HG03457 (cell line): Measurements from ENCODE around the gene HSF5.

Source experiments
- ATAC-seq: cut with Tn5 transposase; IDR thresholded peaks from one replicate; pipeline ENCODE4 v1.9.1; 2021; ENCODE audit warnings: moderate number of reproducible peaks; ENCODE audit not compliant: unreplicated experiment

The HSF5 gene

DNA sequence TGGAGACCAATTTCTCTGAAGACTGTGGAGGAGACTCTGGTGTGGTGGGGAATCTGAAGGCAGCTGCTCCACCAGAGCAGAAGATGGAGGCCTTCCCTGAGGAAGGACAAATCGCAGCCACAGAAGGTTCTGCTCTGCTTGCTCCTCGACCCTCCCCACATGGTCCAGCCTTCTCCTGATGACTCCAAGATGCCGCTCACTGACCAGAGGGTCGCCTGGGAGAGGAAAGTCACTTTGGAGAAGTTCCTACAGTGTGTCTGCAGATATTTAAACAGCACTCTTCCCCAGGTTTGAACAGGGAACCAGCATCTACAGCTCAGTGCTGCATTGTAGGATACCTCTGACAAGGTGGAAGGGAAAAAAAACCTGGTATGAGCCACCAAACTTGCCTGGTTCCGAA lies 115.2 kb downstream of the HSF5 start:
- no peak for ATAC-seq

DNA sequence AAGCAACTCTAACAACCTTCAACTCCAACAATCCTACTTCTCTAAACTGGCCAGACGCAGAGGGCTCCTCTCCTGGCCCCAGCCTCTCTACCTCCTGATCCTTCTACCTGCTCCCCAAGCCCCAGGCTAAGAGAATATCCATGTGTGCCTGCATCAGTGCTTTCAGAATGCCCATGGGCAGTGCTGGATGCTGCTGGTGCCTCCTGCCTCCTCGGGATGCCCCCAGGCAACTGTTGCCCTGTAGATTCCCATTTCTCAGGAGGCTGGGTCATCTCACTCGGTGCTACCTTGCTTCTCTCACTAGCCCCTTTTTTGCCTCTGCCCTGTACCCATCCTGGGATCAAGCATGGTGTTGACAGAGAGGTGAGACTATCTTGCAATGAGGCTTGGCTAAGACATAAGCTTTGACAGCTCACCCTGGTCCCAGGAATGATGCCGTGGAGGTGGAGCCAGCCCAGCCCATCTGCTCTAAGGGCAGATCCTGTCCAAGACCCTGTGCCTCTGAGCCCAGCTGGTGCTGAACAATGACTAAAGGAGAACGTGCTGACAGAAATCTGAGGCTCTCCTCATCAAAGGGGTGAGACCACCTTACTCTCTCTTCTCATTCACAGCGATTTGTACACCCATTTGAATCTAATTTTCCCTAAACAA lies 116.8 kb downstream of the HSF5 start:
- ATAC-seq = no peak

DNA sequence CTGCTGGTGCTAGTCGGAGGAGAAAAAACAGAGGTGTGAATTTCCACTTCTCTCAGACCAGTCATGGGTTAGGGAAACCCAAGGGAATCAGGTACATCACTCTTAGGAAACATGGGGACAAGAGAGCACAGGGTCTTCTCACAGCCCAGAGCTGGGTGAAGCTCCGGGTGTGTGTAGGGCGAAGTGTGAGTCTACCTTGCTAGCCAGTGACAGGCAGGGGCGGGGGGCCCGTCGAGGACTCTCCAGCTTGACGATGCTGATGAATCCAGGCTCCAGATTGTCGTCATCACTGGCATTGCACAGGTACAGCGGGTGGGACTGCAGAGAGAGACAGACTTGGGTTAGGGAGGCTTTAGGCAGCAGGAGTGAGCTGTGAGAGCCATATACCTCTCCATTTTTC lies 117.5 kb downstream of the HSF5 start:
- ATAC-seq = no peak

GRCh38 chr17:58370309-58370708 lies 117.9 kb downstream of the HSF5 start:
- ATAC-seq = no peak
